GM12801 (cell line): Measurements from ENCODE around the gene JAK3.

ENCODE experiments used
- TF ChIP-seq, protein P1 (sequence below): IDR thresholded peaks from one replicate; pipeline ENCODE4 v1.5.1; 2011; ENCODE audit warnings: control low read depth; ENCODE audit not compliant: insufficient read length; ENCODE audit errors: extremely low read depth

The JAK3 gene

GRCh38 chr19:17879466-17879865 lies 31.7 kb upstream of the JAK3 start:
- TF ChIP-seq, protein P1, sequence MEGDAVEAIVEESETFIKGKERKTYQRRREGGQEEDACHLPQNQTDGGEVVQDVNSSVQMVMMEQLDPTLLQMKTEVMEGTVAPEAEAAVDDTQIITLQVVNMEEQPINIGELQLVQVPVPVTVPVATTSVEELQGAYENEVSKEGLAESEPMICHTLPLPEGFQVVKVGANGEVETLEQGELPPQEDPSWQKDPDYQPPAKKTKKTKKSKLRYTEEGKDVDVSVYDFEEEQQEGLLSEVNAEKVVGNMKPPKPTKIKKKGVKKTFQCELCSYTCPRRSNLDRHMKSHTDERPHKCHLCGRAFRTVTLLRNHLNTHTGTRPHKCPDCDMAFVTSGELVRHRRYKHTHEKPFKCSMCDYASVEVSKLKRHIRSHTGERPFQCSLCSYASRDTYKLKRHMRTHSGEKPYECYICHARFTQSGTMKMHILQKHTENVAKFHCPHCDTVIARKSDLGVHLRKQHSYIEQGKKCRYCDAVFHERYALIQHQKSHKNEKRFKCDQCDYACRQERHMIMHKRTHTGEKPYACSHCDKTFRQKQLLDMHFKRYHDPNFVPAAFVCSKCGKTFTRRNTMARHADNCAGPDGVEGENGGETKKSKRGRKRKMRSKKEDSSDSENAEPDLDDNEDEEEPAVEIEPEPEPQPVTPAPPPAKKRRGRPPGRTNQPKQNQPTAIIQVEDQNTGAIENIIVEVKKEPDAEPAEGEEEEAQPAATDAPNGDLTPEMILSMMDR = no peak

DNA sequence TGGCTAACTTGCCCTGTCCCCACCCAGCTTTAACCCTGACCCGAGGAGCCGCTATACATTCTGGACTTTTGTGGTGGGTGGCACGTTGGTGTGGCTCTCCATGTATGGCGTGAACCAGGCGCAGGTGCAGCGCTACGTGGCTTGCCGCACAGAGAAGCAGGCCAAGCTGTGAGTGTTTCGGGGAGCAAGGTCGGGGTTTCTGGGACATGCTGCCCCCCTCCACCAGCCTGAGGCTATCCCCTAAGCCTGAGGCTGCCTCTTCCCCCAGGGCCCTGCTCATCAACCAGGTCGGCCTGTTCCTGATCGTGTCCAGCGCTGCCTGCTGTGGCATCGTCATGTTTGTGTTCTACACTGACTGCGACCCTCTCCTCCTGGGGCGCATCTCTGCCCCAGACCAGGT lies 29.9 kb upstream of the JAK3 start:
- TF ChIP-seq, protein P1 = no peak

GRCh38 chr19:17874758-17875135 lies 27.0 kb upstream of the JAK3 start:
- TF ChIP-seq, protein P1 = no peak

DNA sequence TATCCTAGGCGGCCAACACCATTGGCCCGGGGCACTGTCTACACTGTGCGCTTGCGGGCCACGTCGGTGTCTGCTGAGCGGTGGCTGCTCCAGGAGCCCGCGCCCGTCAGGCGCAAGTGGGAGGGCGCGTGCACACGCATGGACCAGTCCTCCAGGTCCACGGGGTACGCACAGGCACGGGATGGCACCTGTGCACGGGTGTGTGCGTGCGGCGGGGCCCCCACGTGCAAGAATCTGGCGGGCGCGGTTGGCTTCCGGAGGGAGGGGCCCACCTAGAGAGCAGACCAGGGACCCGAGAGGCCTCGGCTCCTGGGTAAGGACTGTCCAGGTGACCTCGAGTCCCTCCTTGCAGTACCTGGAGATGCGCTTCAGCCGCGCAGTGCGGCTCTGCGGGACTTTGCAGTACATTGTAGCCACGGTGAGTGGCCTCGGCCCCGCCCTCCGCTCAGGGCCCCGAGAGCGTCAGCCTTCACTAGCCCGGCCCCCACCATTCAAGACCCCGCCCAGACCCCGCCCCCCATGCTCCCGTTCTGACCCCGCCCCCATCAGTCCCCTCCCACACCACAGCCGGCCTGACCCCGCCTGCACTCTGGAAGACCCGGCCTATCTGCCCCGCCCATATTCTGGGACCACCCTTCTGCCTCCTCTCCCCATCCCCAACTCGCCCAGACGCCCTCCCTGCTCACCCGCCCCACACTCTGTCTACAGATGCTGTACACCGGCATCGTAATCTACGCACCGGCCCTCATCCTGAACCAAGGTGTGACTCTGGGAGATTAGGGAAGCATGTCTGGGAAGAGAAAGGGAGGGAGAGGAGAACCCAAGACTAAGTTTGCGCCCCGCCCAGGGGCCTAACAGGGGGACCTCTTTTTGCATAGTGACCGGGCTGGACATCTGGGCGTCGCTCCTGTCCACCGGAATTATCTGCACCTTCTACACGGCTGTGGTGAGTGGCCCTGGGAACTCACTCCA lies 26.3 kb upstream of the JAK3 start:
- TF ChIP-seq, protein P1 = no peak

DNA sequence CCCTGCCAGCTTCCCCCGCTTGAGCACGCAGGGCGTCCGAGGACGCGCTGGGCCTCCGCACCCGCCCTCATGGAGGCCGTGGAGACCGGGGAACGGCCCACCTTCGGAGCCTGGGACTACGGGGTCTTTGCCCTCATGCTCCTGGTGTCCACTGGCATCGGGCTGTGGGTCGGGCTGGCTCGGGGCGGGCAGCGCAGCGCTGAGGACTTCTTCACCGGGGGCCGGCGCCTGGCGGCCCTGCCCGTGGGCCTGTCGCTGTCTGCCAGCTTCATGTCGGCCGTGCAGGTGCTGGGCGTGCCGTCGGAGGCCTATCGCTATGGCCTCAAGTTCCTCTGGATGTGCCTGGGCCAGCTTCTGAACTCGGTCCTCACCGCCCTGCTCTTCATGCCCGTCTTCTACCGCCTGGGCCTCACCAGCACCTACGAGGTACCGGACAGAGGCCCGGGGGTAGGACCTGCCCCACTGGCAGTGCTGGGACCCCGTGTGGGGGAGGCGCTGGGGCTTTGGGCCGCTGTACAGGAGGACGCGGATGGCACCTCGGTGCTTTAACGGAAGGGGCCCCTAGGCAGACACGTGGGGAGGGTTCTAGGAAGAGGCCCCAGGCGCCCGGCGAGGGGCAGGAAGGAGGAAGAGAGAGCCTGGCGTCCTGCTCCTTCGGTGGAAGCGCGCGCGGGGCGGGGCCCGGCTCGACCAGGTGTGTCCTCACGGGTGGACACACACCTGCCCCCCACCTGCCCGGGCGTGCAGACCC lies 24.6 kb upstream of the JAK3 start:
- TF ChIP-seq, protein P1 = no peak

DNA sequence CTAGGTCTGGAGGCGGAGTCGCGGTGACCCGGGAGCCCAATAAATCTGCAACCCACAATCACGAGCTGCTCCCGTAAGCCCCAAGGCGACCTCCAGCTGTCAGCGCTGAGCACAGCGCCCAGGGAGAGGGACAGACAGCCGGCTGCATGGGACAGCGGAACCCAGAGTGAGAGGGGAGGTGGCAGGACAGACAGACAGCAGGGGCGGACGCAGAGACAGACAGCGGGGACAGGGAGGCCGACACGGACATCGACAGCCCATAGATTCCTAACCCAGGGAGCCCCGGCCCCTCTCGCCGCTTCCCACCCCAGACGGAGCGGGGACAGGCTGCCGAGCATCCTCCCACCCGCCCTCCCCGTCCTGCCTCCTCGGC lies 24.1 kb upstream of the JAK3 start, which contains the start of gene SLC5A5:
TSS of gene SLC5A5 (plus strand) at position 68 of the 373 bp plus-strand sequence. CDS start 375 bp downstream, outside the sequence.
- TF ChIP-seq, protein P1 = no peak
